Activated T-cell treated with anti-CD3 and anti-CD28 coated beads, Interleukin-2, amount 50 U/mL, for 72 hours (primary cell): ENCODE data around the gene TXNDC17. TPM values are rescaled to one million over a fixed set of nuclear protein-coding genes. Genes with fewer than 3 reads are reported as not detected.
A peak's percentile ranks its signal among the peaks of the same experiment; 100 is the strongest.
"Not testable (repeated sequence)": the region's sequence is repeated elsewhere in the genome, so short reads cannot be mapped to it uniquely, and the experiment has no call there.

Source experiments
- ATAC-seq, 2 donors: fragments of 150-1000 bp; cut with Tn5 transposase; replicated peaks in 1 of 2; 2 replicates each; pipeline ENCODE4 v1.10.0; 2021; ENCODE audit warnings: moderate library complexity in 2 of 2, mild to moderate bottlenecking in 1 of 2
- DNase-seq, 2 donors: peaks; one replicate each; pipeline ENCODE4 v3.0.0; 2021 to 2022; ENCODE audit warnings: mixed read lengths in 1 of 2
- H3K27ac Mint-ChIP-seq: one replicate; pipeline ENCODE4 v1.8.0; 2022; ENCODE audit warnings: mild to moderate bottlenecking, moderate library complexity, mixed read lengths
- H3K27me3 Mint-ChIP-seq: one replicate; pipeline ENCODE4 v1.8.0; 2022; ENCODE audit warnings: low read depth, mixed read lengths
- H3K36me3 Mint-ChIP-seq, 2 donors: one replicate each; pipeline ENCODE4 v1.8.0; 2022; ENCODE audit warnings: mixed read lengths in 2 of 2, mild to moderate bottlenecking in 1 of 2; ENCODE audit not compliant: insufficient read depth in 2 of 2
- H3K4me1 Mint-ChIP-seq: one replicate; pipeline ENCODE4 v1.8.0; 2022; ENCODE audit warnings: low read depth, mixed read lengths
- H3K4me3 Mint-ChIP-seq, 2 donors: one replicate each; pipeline ENCODE4 v1.8.0; 2022; ENCODE audit warnings: mild to moderate bottlenecking in 2 of 2, mixed read lengths in 2 of 2, moderate library complexity in 2 of 2
- H3K9me3 Mint-ChIP-seq, 2 donors: one replicate each; pipeline ENCODE4 v1.8.0; 2022; ENCODE audit warnings: mixed read lengths in 2 of 2
- total RNA-seq, 2 donors: library from RNA; stranded (reverse); gene quantifications; one replicate each; pipeline ENCODE4 v1.2.3, GENCODE V29; 2022

Gene TXNDC17
- total RNA-seq = 10 to 100 TPM; 35.2 to 46.2 TPM

DNA sequence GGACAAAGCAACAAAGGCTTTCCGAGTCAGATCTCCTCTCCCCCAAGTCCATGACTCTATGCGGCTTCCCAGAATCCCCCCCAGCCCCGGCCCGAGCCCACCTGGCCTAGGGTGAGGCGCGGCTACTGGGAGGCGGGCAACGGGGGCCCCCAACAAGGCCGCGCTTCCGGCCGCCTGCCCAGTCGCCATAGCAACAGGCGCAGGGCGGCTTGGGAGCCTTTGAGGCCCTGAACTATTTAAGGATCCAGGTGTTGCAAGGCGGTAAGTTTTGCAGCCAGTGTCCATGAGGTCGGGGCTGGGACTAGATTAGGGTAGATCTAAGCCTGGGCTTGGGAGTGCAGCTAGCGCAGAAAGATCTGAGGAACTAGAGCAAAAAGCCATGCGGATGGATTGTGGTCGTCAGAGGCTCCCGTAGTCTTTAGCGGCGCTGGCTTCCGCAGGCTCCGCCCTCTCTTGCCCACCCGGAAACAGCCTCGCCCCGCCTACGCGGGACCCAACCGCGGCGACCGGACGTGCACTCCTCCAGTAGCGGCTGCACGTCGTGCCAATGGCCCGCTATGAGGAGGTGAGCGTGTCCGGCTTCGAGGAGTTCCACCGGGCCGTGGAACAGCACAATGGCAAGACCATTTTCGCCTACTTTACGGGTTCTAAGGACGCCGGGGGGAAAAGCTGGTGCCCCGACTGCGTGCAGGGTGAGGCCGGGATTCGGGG, at the start of gene TXNDC17, which contains the start of gene KIAA0753:
TXNDC17 (plus strand) TSS at position 525 of the 711 bp plus-strand sequence; CDS start at position 548, 23 bp downstream.
KIAA0753 (minus strand) TSS at position 176 of the 711 bp plus-strand sequence. CDS start 5,608 bp downstream, outside the sequence.
- Mint-ChIP-seq H3K4me1 (peaks cover 59% of the 10 kb centered on the region), H3K9me3 (no peaks in the 10 kb centered on the region), H3K27ac (peak within 1 kb of the TSS; percentile 80), H3K36me3 (peaks cover 0 to 7% of the 10 kb centered on the region in 2 donors), H3K27me3 (no peaks in the 10 kb centered on the region), H3K4me3 (peak within 1 kb of the TSS; percentile 90 to 93)
- ATAC-seq = peak; percentile 87 to 91
- DNase-seq = peak; percentile 97 to 98

DNA sequence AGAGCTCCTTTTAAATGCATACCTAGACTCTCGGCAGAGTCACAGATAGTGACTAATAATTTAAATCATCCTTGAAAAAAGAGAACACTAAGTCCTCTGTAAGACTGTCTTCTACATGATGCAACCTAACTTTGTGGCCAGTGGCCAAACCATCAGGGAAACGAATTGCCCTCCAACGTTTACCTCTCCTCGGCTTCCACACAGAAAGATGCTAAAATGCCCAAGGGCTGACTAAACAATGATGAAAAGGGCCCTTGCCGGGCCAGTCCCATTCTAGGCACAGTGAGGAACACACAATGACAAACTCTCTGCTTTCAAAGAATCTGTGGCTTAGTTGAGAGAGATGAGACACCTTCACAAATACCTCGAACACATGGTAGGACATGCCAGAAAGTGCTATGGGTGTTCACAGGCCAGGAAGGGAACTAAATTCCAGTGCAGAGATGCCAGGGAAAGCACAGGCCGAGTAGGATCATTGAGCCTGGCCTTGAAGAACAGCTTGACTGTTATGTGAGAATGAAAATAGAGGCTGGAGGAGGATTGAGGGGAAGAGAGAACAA, 49.2 kb upstream of the TXNDC17 start:
- Mint-ChIP-seq H3K4me1 (peaks cover 4% of the 10 kb centered on the region), H3K9me3 (no peaks in the 10 kb centered on the region), H3K27me3 (no peaks in the 10 kb centered on the region), H3K27ac (no peak overlapping the region), H3K36me3 (peaks cover 8 to 20% of the 10 kb centered on the region in 2 donors), H3K4me3 (no peak overlapping the region)
- ATAC-seq (peak; percentile 49 to 59), DNase-seq (no peak)

DNA sequence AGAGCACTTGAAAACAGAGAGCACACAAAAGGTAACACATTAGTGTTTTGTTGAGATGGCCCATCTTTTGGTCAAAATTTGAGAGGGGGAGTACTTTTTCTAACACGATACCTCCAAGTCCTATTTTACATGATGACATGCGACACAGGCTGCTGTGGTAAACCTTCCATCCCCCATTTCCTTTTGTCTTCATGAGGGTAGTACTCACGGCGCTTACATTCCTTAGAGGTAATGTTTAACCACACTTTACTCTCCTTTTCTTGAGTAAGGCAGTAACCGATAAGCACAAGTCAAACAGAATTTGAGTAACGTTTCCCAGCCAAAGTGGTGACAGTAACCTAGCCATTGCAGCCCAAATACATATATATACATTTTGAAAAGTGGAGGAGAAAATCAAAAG, 48.7 kb upstream of the TXNDC17 start:
- ATAC-seq (peak in 1 of 2 donors; percentile 41), DNase-seq (no peak)
- H3K9me3 Mint-ChIP-seq = no peaks in the 10 kb centered on the region
- H3K4me3 Mint-ChIP-seq = no peak overlapping the region
- peaks cover 8 to 19% of the 10 kb centered on the region in 2 donors for H3K36me3 Mint-ChIP-seq
- peaks cover 4% of the 10 kb centered on the region for H3K4me1 Mint-ChIP-seq
- no peak overlapping the region for H3K27ac Mint-ChIP-seq
- no peaks in the 10 kb centered on the region for H3K27me3 Mint-ChIP-seq

DNA sequence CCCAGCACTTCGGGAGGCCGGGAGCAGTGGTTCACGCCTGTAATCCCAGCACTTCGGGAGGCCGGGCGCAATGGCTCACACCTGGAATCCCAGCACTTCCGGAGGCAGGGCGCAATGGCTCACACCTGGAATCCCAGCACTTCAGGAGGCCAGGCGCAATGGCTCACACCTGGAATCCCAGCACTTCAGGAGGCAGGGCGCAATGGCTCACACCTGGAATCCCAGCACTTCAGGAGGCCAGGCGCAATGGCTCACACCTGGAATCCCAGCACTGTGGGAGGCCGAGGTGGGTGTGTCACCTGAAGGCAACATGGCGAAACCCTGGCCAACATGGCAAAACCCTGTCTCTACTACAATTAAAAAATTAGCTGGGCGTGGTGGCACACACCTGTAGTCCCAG, 47.5 kb upstream of the TXNDC17 start:
- H3K4me3 Mint-ChIP-seq, H3K4me1 Mint-ChIP-seq, DNase-seq, H3K27me3 Mint-ChIP-seq, H3K9me3 Mint-ChIP-seq, H3K27ac Mint-ChIP-seq, ATAC-seq: not testable (repeated sequence)
- peaks cover 6 to 11% of the 10 kb centered on the region in 2 donors for H3K36me3 Mint-ChIP-seq

DNA sequence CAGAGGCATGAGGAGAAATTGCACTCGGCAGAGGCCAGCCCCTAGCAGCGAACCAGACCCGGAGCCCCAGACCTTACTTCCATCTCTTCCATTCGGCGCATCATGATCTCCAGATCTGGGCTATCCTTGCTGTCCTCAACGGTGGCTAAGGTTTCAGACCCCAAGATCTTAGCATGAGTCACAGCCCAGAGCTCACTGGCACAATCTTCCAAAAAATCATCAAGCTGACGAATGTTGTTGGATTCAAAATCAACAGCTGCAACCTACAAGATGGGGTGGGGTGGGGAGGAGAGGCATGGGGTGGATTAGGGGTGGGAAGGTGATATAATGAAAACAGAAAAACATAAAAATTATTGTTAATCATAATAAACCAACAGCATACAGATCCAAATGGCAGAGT, 44.8 kb upstream of the TXNDC17 start:
- H3K4me3 Mint-ChIP-seq = no peak overlapping the region
- no peaks in the 10 kb centered on the region for H3K27me3 Mint-ChIP-seq
- DNase-seq (no peak), ATAC-seq (no peak)
- peaks cover 8 to 9% of the 10 kb centered on the region in 2 donors for H3K36me3 Mint-ChIP-seq
- H3K4me1 Mint-ChIP-seq = peaks cover 4% of the 10 kb centered on the region
- H3K27ac Mint-ChIP-seq = no peak overlapping the region
- no peaks in the 10 kb centered on the region for H3K9me3 Mint-ChIP-seq

DNA sequence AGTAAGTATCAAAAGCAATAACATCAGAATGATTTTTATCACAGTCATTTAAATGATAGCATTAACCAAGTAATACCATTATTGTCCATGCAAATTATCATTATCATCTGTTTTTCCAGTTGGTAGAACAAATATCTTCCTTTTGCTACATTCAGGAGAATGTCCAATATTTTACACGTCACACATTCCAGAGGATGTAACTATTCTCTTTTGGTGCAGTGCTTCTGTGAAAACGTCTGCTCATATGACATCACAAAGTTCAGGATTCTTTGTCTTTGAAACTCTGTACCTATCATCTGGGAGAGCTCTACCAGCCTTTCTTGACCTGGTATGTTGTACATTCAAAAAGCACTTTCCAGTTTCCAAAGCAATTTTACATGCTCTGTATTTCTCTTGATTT, 44.3 kb upstream of the TXNDC17 start:
- DNase-seq = no peak
- peaks cover 4% of the 10 kb centered on the region for H3K4me1 Mint-ChIP-seq
- no peaks in the 10 kb centered on the region for H3K27me3 Mint-ChIP-seq
- ATAC-seq = no peak
- H3K9me3 Mint-ChIP-seq = no peaks in the 10 kb centered on the region
- H3K27ac Mint-ChIP-seq = no peak overlapping the region
- H3K36me3 Mint-ChIP-seq = peaks cover 8 to 9% of the 10 kb centered on the region in 2 donors
- H3K4me3 Mint-ChIP-seq = no peak overlapping the region

DNA sequence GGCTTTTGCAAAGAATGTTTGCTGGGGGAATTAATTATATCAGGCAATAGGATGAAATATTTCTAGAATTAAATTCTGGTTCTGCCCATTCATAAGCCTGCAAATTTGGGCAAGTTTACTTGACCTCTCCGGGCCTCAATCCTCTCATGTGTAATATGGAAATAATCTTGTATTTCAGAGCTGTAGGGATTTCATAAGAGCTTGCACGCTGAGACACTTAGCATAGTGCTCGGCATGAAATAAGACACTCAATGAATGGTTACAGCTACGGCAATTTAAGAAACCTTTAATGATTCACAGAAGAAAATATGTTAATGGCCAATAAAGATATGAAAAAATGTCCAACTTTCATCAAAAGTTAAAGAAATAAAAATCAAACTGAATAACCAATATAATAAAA, 43.9 kb upstream of the TXNDC17 start:
- DNase-seq (no peak), ATAC-seq (no peak)
- H3K4me1 Mint-ChIP-seq = peaks cover 1% of the 10 kb centered on the region
- H3K36me3 Mint-ChIP-seq = peaks cover 6 to 9% of the 10 kb centered on the region in 2 donors
- H3K27me3 Mint-ChIP-seq = no peaks in the 10 kb centered on the region
- no peak overlapping the region for H3K4me3 Mint-ChIP-seq
- H3K27ac Mint-ChIP-seq = no peak overlapping the region
- no peaks in the 10 kb centered on the region for H3K9me3 Mint-ChIP-seq

DNA sequence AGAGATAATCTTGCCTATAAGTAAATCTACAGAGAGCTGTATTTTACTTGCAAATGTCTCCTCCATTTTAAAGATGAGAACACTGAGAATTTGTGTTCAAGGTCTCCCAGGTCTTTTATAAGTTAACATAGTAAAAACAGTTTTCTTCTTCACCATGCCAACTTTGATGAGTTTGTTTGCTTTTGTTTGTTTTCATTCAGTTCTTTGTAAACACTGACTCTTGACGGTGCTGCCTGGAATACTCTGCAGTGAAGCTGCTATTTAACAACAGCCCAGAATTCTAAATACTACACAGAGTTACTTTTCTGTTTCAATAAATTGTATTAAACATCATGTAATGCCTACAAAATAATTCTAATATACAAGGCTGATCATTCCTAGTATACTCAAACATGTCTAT, 43.1 kb upstream of the TXNDC17 start:
- Mint-ChIP-seq H3K4me3 (no peak overlapping the region), H3K4me1 (no peaks in the 10 kb centered on the region), H3K27ac (no peak overlapping the region), H3K9me3 (no peaks in the 10 kb centered on the region), H3K27me3 (no peaks in the 10 kb centered on the region), H3K36me3 (peaks cover 5 to 10% of the 10 kb centered on the region in 2 donors)
- DNase-seq (no peak), ATAC-seq (no peak)

DNA sequence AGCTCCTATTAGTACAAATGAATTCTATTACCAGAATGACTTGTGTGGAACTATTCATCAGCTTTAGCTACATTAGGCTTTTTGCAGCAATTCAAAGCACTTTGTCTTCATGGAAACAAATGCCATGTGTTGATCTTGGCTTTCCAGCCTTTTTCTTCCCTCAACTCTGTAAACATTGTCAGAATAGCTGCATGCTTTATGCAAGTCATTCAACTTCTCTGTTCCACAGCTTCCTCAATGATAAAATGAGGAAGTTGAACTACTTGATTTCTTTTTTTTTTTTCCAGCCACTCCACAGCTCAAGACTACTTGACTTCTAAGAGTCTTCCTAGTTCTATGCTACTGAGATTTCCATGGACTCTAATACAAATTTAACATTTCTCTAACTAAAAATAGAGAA, 41.5 kb upstream of the TXNDC17 start:
- Mint-ChIP-seq H3K4me3 (no peak overlapping the region), H3K4me1 (no peaks in the 10 kb centered on the region), H3K27ac (no peak overlapping the region), H3K36me3 (peaks cover 5 to 10% of the 10 kb centered on the region in 2 donors), H3K9me3 (no peaks in the 10 kb centered on the region), H3K27me3 (no peaks in the 10 kb centered on the region)
- ATAC-seq (no peak), DNase-seq (no peak)

DNA sequence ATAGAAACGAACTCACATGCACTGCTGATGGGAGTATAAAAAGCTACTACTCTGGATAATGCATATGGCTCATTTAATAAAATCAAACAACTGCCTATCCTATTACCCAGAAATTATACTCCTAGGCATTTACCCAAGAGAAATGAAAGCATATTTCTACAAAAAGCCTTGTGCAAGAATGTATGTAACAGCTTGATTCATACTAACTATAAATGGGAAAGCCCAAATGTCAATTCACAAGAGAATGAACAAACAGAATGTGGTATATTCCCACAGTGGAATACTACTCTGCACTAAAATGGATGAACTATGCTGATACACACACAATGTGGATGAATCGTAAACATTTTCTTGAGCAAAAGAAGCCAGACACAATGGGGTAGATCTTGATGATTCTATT, 38.7 kb upstream of the TXNDC17 start:
- H3K4me3 Mint-ChIP-seq = no peak overlapping the region
- H3K27ac Mint-ChIP-seq = no peak overlapping the region
- no peaks in the 10 kb centered on the region for H3K4me1 Mint-ChIP-seq
- no peak for DNase-seq
- no peaks in the 10 kb centered on the region for H3K27me3 Mint-ChIP-seq
- H3K36me3 Mint-ChIP-seq = peaks cover 3 to 12% of the 10 kb centered on the region in 2 donors
- ATAC-seq = no peak
- H3K9me3 Mint-ChIP-seq = no peaks in the 10 kb centered on the region

DNA sequence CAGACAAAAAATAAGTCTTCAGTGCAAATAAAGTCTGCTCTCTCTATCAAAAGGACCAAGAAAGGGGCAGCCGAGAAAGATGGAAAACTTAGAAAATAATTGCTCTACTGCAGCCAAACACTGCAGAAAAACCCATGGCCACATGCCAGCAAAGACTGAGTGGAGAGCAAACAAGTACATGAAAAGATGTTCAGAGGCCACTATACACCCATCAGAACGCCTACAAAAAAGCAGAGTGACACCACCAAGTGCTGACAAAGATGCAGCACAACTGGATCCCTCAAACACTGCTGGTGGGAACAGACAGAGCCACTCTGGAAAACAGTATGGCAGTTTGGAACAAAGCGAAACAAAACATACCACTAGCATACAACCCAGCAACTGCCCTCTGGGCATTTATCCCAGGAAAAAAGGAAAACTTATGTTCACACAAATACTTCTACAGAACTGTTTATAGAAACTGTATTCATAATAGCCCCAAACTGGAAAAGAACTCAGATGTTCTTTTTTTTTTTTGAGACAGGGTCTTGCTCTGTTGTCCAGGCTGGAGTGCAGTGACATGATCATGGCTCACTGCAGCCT, 37.0 kb upstream of the TXNDC17 start:
- Mint-ChIP-seq H3K9me3 (no peaks in the 10 kb centered on the region), H3K4me3 (no peak overlapping the region), H3K4me1 (no peaks in the 10 kb centered on the region), H3K36me3 (peaks cover 3 to 8% of the 10 kb centered on the region in 2 donors), H3K27ac (no peak overlapping the region), H3K27me3 (no peaks in the 10 kb centered on the region)
- ATAC-seq = no peak
- DNase-seq = no peak

DNA sequence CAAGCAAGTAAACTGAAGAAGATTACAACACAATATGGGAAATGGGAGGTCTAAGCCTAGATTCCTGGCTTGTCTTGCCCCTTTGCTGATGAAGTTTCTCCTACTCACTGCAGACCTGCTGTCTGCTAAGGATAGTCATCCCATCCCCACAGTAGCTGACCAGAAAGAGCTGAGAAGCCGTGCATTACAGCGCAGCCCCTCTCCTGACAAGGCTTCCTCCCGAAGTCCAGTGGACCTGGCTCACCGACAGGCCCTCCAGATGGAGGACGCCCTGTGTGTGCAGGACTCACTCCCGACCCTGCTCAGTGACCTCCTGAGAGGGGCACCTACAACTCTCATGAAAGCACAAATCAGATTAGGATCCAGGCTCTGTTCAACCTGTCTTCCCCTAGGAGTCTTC, 35.7 kb upstream of the TXNDC17 start:
- no peaks in the 10 kb centered on the region for H3K9me3 Mint-ChIP-seq
- H3K27me3 Mint-ChIP-seq = no peaks in the 10 kb centered on the region
- H3K27ac Mint-ChIP-seq = no peak overlapping the region
- peaks cover 3 to 11% of the 10 kb centered on the region in 2 donors for H3K36me3 Mint-ChIP-seq
- H3K4me3 Mint-ChIP-seq = no peak overlapping the region
- no peaks in the 10 kb centered on the region for H3K4me1 Mint-ChIP-seq
- DNase-seq (no peak), ATAC-seq (no peak)

DNA sequence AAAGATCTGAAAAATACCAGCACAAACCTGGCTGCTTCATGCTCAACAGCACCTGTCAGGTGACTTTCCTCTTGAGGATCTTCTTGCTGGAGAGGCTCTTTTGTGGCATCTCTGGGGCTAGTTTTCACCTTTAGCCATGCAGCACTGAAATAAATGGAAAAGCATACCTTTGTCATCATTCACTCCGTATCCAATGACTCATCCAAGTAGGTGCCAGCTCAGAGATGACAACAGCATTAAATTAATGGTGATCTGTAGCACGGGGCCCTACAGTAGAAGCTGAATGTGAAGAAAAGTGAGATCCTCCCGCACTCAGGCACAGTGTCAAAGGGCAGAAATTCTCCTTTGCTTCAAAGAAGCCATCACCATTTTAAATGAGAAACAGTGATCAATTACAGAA, 32.5 kb upstream of the TXNDC17 start:
- no peak for ATAC-seq
- DNase-seq = no peak
- no peaks in the 10 kb centered on the region for H3K27me3 Mint-ChIP-seq
- no peaks in the 10 kb centered on the region for H3K9me3 Mint-ChIP-seq
- H3K27ac Mint-ChIP-seq = no peak overlapping the region
- no peaks in the 10 kb centered on the region for H3K4me1 Mint-ChIP-seq
- peaks cover 3 to 9% of the 10 kb centered on the region in 2 donors for H3K36me3 Mint-ChIP-seq
- H3K4me3 Mint-ChIP-seq = no peak overlapping the region
